ENCODE results near the gene ELOVL6.

ELOVL6 gene

GRCh38 chr4:110003401-110004187, 194.8 kb downstream of the ELOVL6 start:
- no peaks in the 10 kb centered on the region for H3K36me3 Mint-ChIP-seq (ENCODE audit: low read depth)
- H3K27me3 Mint-ChIP-seq (ENCODE audit: low read depth), result no peaks in the 10 kb centered on the region
- no peaks in the 10 kb centered on the region for H3K9me3 Mint-ChIP-seq
- peak overlapping the region; percentile 78 to 87 (median 87) for H3K27ac Mint-ChIP-seq
- H3K4me3 Mint-ChIP-seq, result no peak overlapping the region
- peaks cover 38% of the 10 kb centered on the region for H3K4me1 Mint-ChIP-seq
- no peak for TF ChIP-seq CTCF (IDR thresholded peaks at IDR 0.05; ENCODE audit: unreplicated experiment in 3 of 3)

GRCh38 chr4:110002326-110002725, 196.1 kb downstream of the ELOVL6 start:
- Mint-ChIP-seq H3K27me3 (ENCODE audit: low read depth) (no peaks in the 10 kb centered on the region), H3K9me3 (no peaks in the 10 kb centered on the region), H3K4me3 (no peak overlapping the region), H3K4me1 (peaks cover 32% of the 10 kb centered on the region), H3K27ac (no peak overlapping the region), H3K36me3 (ENCODE audit: low read depth) (no peaks in the 10 kb centered on the region)
- no peak for TF ChIP-seq CTCF (IDR thresholded peaks at IDR 0.05; ENCODE audit: unreplicated experiment in 3 of 3)

- H3K9me3 Mint-ChIP-seq, result no peaks in the 10 kb centered on the region
- TF ChIP-seq CTCF (IDR thresholded peaks at IDR 0.05; ENCODE audit: unreplicated experiment in 3 of 3), result no peak
- H3K36me3 Mint-ChIP-seq (ENCODE audit: low read depth), result no peaks in the 10 kb centered on the region
- peaks cover 15% of the 10 kb centered on the region for H3K4me1 Mint-ChIP-seq
- peaks cover 12% of the 10 kb centered on the region for H3K27me3 Mint-ChIP-seq (ENCODE audit: low read depth)
- peak overlapping the region; percentile 9 to 58 (median 53) for H3K27ac Mint-ChIP-seq
- no peak overlapping the region for H3K4me3 Mint-ChIP-seq
Observed at GRCh38 chr4:109999585-109999912, 198.9 kb downstream of the ELOVL6 start.

DNA sequence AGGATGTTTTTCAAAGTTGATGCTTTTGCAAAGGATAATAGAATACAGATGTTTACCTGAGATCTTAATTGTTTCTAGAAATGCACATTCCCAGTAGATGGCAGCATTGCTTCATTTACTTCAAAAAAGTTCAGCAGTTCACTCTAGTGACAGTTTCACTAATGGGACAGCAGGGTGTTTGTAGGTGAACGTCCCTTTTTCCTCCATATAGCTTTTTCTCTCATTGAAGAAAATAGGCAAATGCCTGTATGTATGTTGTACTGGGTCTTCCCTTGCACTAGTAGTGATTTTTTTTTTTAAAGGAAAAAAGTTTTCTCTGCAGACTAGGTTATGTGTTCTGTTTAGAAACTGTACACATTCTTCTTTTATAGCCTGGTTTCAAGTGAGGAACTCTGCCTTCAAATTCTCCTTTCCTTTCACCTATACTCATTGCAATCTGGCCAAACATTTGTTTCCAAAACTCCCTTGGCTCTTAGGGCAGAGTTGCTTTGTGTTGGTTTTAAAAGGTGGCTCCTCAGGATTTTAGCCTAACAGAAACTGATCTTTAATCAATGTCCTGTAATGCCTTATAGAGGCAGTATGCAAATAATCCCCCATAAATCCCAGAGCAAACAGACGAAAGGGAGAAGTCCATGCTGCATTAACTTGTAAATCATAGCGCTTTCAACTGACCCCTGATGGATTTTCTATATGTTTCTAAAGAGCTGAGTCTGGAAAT, 199.4 kb downstream of the ELOVL6 start:
- peaks cover 12% of the 10 kb centered on the region for H3K27me3 Mint-ChIP-seq (ENCODE audit: low read depth)
- peak overlapping the region; percentile 9 to 58 (median 53) for H3K27ac Mint-ChIP-seq
- no peak overlapping the region for H3K4me3 Mint-ChIP-seq
- peak; percentile 77 to 88 (median 79) for TF ChIP-seq CTCF (IDR thresholded peaks at IDR 0.05; ENCODE audit: unreplicated experiment in 3 of 3)
- no peaks in the 10 kb centered on the region for H3K36me3 Mint-ChIP-seq (ENCODE audit: low read depth)
- no peaks in the 10 kb centered on the region for H3K9me3 Mint-ChIP-seq
- peaks cover 10% of the 10 kb centered on the region for H3K4me1 Mint-ChIP-seq

- peaks cover 15% of the 10 kb centered on the region for H3K4me1 Mint-ChIP-seq
- no peak for TF ChIP-seq CTCF (IDR thresholded peaks at IDR 0.05; ENCODE audit: unreplicated experiment in 3 of 3)
- no peaks in the 10 kb centered on the region for H3K36me3 Mint-ChIP-seq (ENCODE audit: low read depth)
- H3K4me3 Mint-ChIP-seq, result no peak overlapping the region
- H3K27ac Mint-ChIP-seq, result no peak overlapping the region
- H3K27me3 Mint-ChIP-seq (ENCODE audit: low read depth), result peaks cover 12% of the 10 kb centered on the region
- H3K9me3 Mint-ChIP-seq, result no peaks in the 10 kb centered on the region
Observed at GRCh38 chr4:109996526-109996925, 201.9 kb downstream of the ELOVL6 start.
